ENCODE measurements around the gene MYRIP.

Gene MYRIP

GRCh38 chr3:39937315-39937714 lies 127.9 kb downstream of the MYRIP start:
- H3K4me3 ChIP-seq (ENCODE audit: low read length) = no peak overlapping the region
- no peak overlapping the region for H3K9ac ChIP-seq (ENCODE audit: low read depth, low read length)
- no peak overlapping the region for H3K27ac ChIP-seq (ENCODE audit: low read length)
- no peaks in the 10 kb centered on the region for H3K36me3 ChIP-seq (ENCODE audit: insufficient read depth, low read depth, low read length)
- H3K4me1 ChIP-seq (ENCODE audit: insufficient read depth, low read length) = no peaks in the 10 kb centered on the region
- H3K27me3 ChIP-seq (ENCODE audit: insufficient read depth, low read length) = no peaks in the 10 kb centered on the region
- no peaks in the 10 kb centered on the region for H3K9me3 ChIP-seq (ENCODE audit: insufficient read depth, low read depth, low read length)

- Histone ChIP-seq H3K27ac (ENCODE audit: low read length) (no peak overlapping the region), H3K9ac (ENCODE audit: low read depth, low read length) (no peak overlapping the region), H3K4me3 (ENCODE audit: low read length) (no peak overlapping the region), H3K4me1 (ENCODE audit: insufficient read depth, low read length) (no peaks in the 10 kb centered on the region), H3K9me3 (ENCODE audit: insufficient read depth, low read depth, low read length) (no peaks in the 10 kb centered on the region), H3K27me3 (ENCODE audit: insufficient read depth, low read length) (no peaks in the 10 kb centered on the region), H3K36me3 (ENCODE audit: insufficient read depth, low read depth, low read length) (no peaks in the 10 kb centered on the region)
These were observed 128.5 kb downstream of the MYRIP start for GRCh38 chr3:39937874-39938273.

- Histone ChIP-seq H3K4me3 (ENCODE audit: low read length) (no peak overlapping the region), H3K27ac (ENCODE audit: low read length) (no peak overlapping the region), H3K4me1 (ENCODE audit: insufficient read depth, low read length) (no peaks in the 10 kb centered on the region), H3K9ac (ENCODE audit: low read depth, low read length) (no peak overlapping the region), H3K36me3 (ENCODE audit: insufficient read depth, low read depth, low read length) (no peaks in the 10 kb centered on the region), H3K9me3 (ENCODE audit: insufficient read depth, low read depth, low read length) (no peaks in the 10 kb centered on the region), H3K27me3 (ENCODE audit: insufficient read depth, low read length) (no peaks in the 10 kb centered on the region)
These were observed 132.5 kb downstream of the MYRIP start for GRCh38 chr3:39941931-39942330.

GRCh38 chr3:39960515-39961191 lies 151.2 kb downstream of the MYRIP start:
- peaks cover 8% of the 10 kb centered on the region; the same call in 1 of the 2 replicates for H3K4me1 ChIP-seq (ENCODE audit: insufficient read depth, low read length)
- no peaks in the 10 kb centered on the region for H3K27me3 ChIP-seq (ENCODE audit: insufficient read depth, low read length)

GRCh38 chr3:39961230-39961629 lies 151.8 kb downstream of the MYRIP start:
- Histone ChIP-seq H3K36me3 (ENCODE audit: insufficient read depth, low read depth, low read length) (no peaks in the 10 kb centered on the region), H3K4me1 (ENCODE audit: insufficient read depth, low read length) (peaks cover 8% of the 10 kb centered on the region; the same call in 1 of the 2 replicates), H3K9ac (ENCODE audit: low read depth, low read length) (no peak overlapping the region), H3K27me3 (ENCODE audit: insufficient read depth, low read length) (no peaks in the 10 kb centered on the region), H3K4me3 (ENCODE audit: low read length) (no peak overlapping the region), H3K9me3 (ENCODE audit: insufficient read depth, low read depth, low read length) (no peaks in the 10 kb centered on the region), H3K27ac (ENCODE audit: low read length) (no peak overlapping the region)

More at GRCh38 chr3:39960515-39961191, 151.2 kb downstream of the MYRIP start:
- no peak overlapping the region for H3K9ac ChIP-seq (ENCODE audit: low read depth, low read length)
- H3K9me3 ChIP-seq (ENCODE audit: insufficient read depth, low read depth, low read length) = no peaks in the 10 kb centered on the region
- no peak overlapping the region for H3K27ac ChIP-seq (ENCODE audit: low read length)
- H3K36me3 ChIP-seq (ENCODE audit: insufficient read depth, low read depth, low read length) = no peaks in the 10 kb centered on the region
- H3K4me3 ChIP-seq (ENCODE audit: low read length) = no peak overlapping the region

- Histone ChIP-seq H3K36me3 (ENCODE audit: insufficient read depth, low read depth, low read length) (no peaks in the 10 kb centered on the region), H3K27ac (ENCODE audit: low read length) (no peak overlapping the region), H3K4me1 (ENCODE audit: insufficient read depth, low read length) (peaks cover 8% of the 10 kb centered on the region; the same call in 1 of the 2 replicates)
These were observed 153.2 kb downstream of the MYRIP start for GRCh38 chr3:39962581-39962980.

GRCh38 chr3:39965461-39965860 lies 156.1 kb downstream of the MYRIP start:
- H3K4me1 ChIP-seq (ENCODE audit: insufficient read depth, low read length) = peaks cover 8% of the 10 kb centered on the region; the same call in 1 of the 2 replicates
- no peaks in the 10 kb centered on the region for H3K9me3 ChIP-seq (ENCODE audit: insufficient read depth, low read depth, low read length)
- H3K27ac ChIP-seq (ENCODE audit: low read length) = no peak overlapping the region
- no peaks in the 10 kb centered on the region for H3K27me3 ChIP-seq (ENCODE audit: insufficient read depth, low read length)
- no peak overlapping the region for H3K4me3 ChIP-seq (ENCODE audit: low read length)
- no peaks in the 10 kb centered on the region for H3K36me3 ChIP-seq (ENCODE audit: insufficient read depth, low read depth, low read length)
- H3K9ac ChIP-seq (ENCODE audit: low read depth, low read length) = no peak overlapping the region

More at GRCh38 chr3:39962581-39962980, 153.2 kb downstream of the MYRIP start:
- Histone ChIP-seq H3K9me3 (ENCODE audit: insufficient read depth, low read depth, low read length) (no peaks in the 10 kb centered on the region), H3K9ac (ENCODE audit: low read depth, low read length) (no peak overlapping the region), H3K27me3 (ENCODE audit: insufficient read depth, low read length) (no peaks in the 10 kb centered on the region), H3K4me3 (ENCODE audit: low read length) (no peak overlapping the region)

GRCh38 chr3:39965997-39966396 lies 156.6 kb downstream of the MYRIP start:
- Histone ChIP-seq H3K9ac (ENCODE audit: low read depth, low read length) (no peak overlapping the region), H3K27ac (ENCODE audit: low read length) (no peak overlapping the region), H3K4me3 (ENCODE audit: low read length) (no peak overlapping the region), H3K4me1 (ENCODE audit: insufficient read depth, low read length) (peaks cover 8% of the 10 kb centered on the region; the same call in 1 of the 2 replicates), H3K27me3 (ENCODE audit: insufficient read depth, low read length) (no peaks in the 10 kb centered on the region), H3K36me3 (ENCODE audit: insufficient read depth, low read depth, low read length) (no peaks in the 10 kb centered on the region), H3K9me3 (ENCODE audit: insufficient read depth, low read depth, low read length) (no peaks in the 10 kb centered on the region)

GRCh38 chr3:39970982-39971381 lies 161.6 kb downstream of the MYRIP start:
- no peaks in the 10 kb centered on the region for H3K27me3 ChIP-seq (ENCODE audit: insufficient read depth, low read length)
- H3K4me3 ChIP-seq (ENCODE audit: low read length) = no peak overlapping the region
- H3K36me3 ChIP-seq (ENCODE audit: insufficient read depth, low read depth, low read length) = no peaks in the 10 kb centered on the region
- no peak overlapping the region for H3K27ac ChIP-seq (ENCODE audit: low read length)
- no peak overlapping the region for H3K9ac ChIP-seq (ENCODE audit: low read depth, low read length)
- no peaks in the 10 kb centered on the region for H3K9me3 ChIP-seq (ENCODE audit: insufficient read depth, low read depth, low read length)
- no peaks in the 10 kb centered on the region for H3K4me1 ChIP-seq (ENCODE audit: insufficient read depth, low read length)

GRCh38 chr3:39971559-39972031 lies 162.2 kb downstream of the MYRIP start:
- H3K4me3 ChIP-seq (ENCODE audit: low read length) = no peak overlapping the region
- H3K9ac ChIP-seq (ENCODE audit: low read depth, low read length) = no peak overlapping the region
- no peaks in the 10 kb centered on the region for H3K36me3 ChIP-seq (ENCODE audit: insufficient read depth, low read depth, low read length)
- no peaks in the 10 kb centered on the region for H3K27me3 ChIP-seq (ENCODE audit: insufficient read depth, low read length)
- no peak overlapping the region for H3K27ac ChIP-seq (ENCODE audit: low read length)
- H3K4me1 ChIP-seq (ENCODE audit: insufficient read depth, low read length) = no peaks in the 10 kb centered on the region
- no peaks in the 10 kb centered on the region for H3K9me3 ChIP-seq (ENCODE audit: insufficient read depth, low read depth, low read length)

GRCh38 chr3:39972508-39972907 lies 163.1 kb downstream of the MYRIP start:
- no peaks in the 10 kb centered on the region for H3K9me3 ChIP-seq (ENCODE audit: insufficient read depth, low read depth, low read length)
- no peaks in the 10 kb centered on the region for H3K27me3 ChIP-seq (ENCODE audit: insufficient read depth, low read length)
- no peak overlapping the region for H3K9ac ChIP-seq (ENCODE audit: low read depth, low read length)
- H3K27ac ChIP-seq (ENCODE audit: low read length) = no peak overlapping the region
- no peak overlapping the region for H3K4me3 ChIP-seq (ENCODE audit: low read length)
- no peaks in the 10 kb centered on the region for H3K4me1 ChIP-seq (ENCODE audit: insufficient read depth, low read length)
- no peaks in the 10 kb centered on the region for H3K36me3 ChIP-seq (ENCODE audit: insufficient read depth, low read depth, low read length)

- no peaks in the 10 kb centered on the region for H3K9me3 ChIP-seq (ENCODE audit: insufficient read depth, low read depth, low read length)
- H3K4me3 ChIP-seq (ENCODE audit: low read length) = no peak overlapping the region
- H3K4me1 ChIP-seq (ENCODE audit: insufficient read depth, low read length) = no peaks in the 10 kb centered on the region
- H3K36me3 ChIP-seq (ENCODE audit: insufficient read depth, low read depth, low read length) = no peaks in the 10 kb centered on the region
- no peak overlapping the region for H3K27ac ChIP-seq (ENCODE audit: low read length)
- H3K27me3 ChIP-seq (ENCODE audit: insufficient read depth, low read length) = no peaks in the 10 kb centered on the region
- no peak overlapping the region for H3K9ac ChIP-seq (ENCODE audit: low read depth, low read length)
These were observed 167.8 kb downstream of the MYRIP start for GRCh38 chr3:39977058-39977794.

Measured in iPS-20b (cell line).